AG10803 (cell line): ENCODE measurements around the gene PHEX.
A peak's percentile ranks its signal among the peaks of the same experiment; 100 is the strongest.

ENCODE experiments used
- DNase-seq: peaks from one replicate; pipeline ENCODE4 v3.0.0; 2010; ENCODE audit warnings: low read depth
- H3K4me3 ChIP-seq: 2 replicates; pipeline ENCODE4 v1.5.1; 2011; ENCODE audit warnings: mild to moderate bottlenecking, low read length, control low read depth
- TF ChIP-seq, protein P1 (sequence below): conservative IDR thresholded peaks from 2 replicates; pipeline ENCODE4 v1.5.1; 2011; ENCODE audit warnings: mild to moderate bottlenecking, low read length, control low read depth, inconsistent platforms

Gene PHEX

GRCh38 chrX:22203186-22203585, 171.1 kb downstream of the PHEX start:
- TF ChIP-seq, protein P1, sequence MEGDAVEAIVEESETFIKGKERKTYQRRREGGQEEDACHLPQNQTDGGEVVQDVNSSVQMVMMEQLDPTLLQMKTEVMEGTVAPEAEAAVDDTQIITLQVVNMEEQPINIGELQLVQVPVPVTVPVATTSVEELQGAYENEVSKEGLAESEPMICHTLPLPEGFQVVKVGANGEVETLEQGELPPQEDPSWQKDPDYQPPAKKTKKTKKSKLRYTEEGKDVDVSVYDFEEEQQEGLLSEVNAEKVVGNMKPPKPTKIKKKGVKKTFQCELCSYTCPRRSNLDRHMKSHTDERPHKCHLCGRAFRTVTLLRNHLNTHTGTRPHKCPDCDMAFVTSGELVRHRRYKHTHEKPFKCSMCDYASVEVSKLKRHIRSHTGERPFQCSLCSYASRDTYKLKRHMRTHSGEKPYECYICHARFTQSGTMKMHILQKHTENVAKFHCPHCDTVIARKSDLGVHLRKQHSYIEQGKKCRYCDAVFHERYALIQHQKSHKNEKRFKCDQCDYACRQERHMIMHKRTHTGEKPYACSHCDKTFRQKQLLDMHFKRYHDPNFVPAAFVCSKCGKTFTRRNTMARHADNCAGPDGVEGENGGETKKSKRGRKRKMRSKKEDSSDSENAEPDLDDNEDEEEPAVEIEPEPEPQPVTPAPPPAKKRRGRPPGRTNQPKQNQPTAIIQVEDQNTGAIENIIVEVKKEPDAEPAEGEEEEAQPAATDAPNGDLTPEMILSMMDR, result no peak
- no peak overlapping the region for H3K4me3 ChIP-seq
- no peak for DNase-seq

DNA sequence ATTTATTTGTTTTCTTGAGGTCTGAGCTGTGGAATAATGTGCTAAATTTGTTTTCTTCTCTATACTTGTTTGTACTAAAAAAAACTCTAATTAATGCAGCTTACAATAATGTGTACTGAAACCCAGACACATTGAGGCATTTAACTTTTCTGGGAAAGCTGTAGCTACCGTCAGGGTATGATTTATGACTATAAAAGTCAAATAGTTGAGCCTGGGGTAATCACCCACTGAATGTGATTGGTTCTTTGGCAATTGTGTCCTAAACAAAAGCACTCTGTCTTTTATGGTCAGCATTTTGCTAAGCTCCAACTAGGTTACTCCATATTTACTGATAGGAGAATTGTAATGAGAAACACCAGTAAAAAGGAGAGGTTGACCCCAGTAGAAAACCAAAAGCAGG, 174.7 kb downstream of the PHEX start:
- no peak for DNase-seq
- TF ChIP-seq, protein P1, result no peak
- no peak overlapping the region for H3K4me3 ChIP-seq

DNA sequence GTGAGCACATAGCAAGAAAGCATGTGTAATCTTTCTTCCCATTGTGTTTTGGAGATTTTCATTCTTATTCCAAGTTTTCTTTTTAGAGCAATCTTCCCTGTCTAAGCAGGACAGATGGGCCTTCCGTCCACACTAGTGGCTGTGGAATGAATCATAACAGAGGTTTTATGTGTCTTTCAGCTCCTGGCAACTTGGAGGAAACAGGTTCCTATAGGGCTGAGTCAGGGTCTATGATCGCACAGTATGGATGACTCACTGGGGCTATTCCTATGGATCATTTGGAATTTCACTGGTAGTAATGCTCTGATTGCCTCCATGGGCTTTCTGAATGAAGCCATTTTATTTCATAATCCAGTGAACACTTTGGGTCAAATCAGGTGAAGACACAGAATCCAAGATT, 188.8 kb downstream of the PHEX start:
- DNase-seq, result peak; percentile 45
- no peak overlapping the region for H3K4me3 ChIP-seq
- TF ChIP-seq, protein P1, result no peak

DNA sequence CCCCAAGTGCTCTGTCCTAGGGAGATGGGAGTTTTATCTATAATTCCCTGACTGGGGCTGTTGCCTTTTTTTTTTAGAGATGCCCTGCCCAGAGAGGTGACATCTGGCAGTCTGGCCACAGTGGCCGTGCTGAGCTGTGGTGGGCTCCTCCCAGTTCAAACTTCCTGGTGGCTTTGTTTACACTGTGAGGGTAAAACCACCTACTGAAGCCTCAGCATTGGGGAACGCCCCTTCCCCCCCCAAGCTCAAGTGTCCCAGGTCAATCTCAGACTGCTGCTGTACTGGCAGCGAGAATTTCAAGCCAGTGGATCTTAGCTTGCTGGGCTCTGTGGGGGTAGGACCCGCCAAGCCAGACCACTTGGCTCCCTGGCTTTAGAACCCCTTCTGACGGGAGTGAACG, 202.3 kb downstream of the PHEX start:
- no peak for DNase-seq
- TF ChIP-seq, protein P1, result no peak
- no peak overlapping the region for H3K4me3 ChIP-seq

- DNase-seq, result no peak
- TF ChIP-seq, protein P1, result no peak
- no peak overlapping the region for H3K4me3 ChIP-seq
These were observed 205.4 kb downstream of the PHEX start for GRCh38 chrX:22237479-22237878.

GRCh38 chrX:22246620-22247019, 214.5 kb downstream of the PHEX start:
- peak; percentile 52 for DNase-seq
- no peak overlapping the region for H3K4me3 ChIP-seq
- TF ChIP-seq, protein P1, result no peak

- TF ChIP-seq, protein P1, result no peak
- no peak overlapping the region for H3K4me3 ChIP-seq
- peak; percentile 57 for DNase-seq
These were observed 215.0 kb downstream of the PHEX start for GRCh38 chrX:22247169-22247568.
